ENCODE data around the gene DISC1. TPM values are rescaled to one million over a fixed set of nuclear protein-coding genes. Genes with fewer than 3 reads are reported as not detected.

DISC1 gene
- polyA plus RNA-seq, 1 donor from 2014 or later: 0.84 TPM

DNA sequence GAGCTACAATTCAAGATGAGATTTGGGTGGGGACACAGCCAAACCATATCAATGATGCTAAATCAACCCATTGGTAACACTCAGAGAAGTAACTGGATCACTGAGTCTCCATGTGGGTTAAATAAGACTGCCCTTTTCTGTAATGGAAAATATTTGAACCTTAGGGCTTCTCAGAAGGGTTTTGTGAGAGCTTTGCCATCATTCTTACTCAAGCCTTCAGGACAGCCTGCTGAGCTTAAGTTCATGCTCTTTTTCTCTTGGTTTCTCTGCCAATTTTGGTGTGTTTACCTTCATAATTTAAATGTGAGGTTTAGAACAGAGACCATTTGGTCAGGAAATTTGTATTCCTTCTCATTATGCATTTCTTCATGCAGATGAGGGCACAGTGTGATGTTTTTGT, 74.7 kb downstream of the DISC1 start:
- no peaks in the 10 kb centered on the region for H3K27me3 ChIP-seq (ENCODE audit: insufficient read depth, low read depth, low read length)
- no peaks in the 10 kb centered on the region for H3K36me3 ChIP-seq (ENCODE audit: insufficient read depth, low read length)
- H3K4me3 ChIP-seq (ENCODE audit: low read length): no peak overlapping the region
- H2AFZ ChIP-seq (ENCODE audit: low read depth, low read length): no peak overlapping the region
- no peaks in the 10 kb centered on the region for H3K79me2 ChIP-seq (replicated peaks; ENCODE audit: insufficient read depth, low read length)
- no peak overlapping the region for H3K27ac ChIP-seq (ENCODE audit: low read length)
- no peaks in the 10 kb centered on the region for H3F3A ChIP-seq (ENCODE audit: insufficient read depth, low read length, poor library complexity, severe bottlenecking)
- TF ChIP-seq EZH2 (IDR thresholded peaks at IDR 0.05; ENCODE audit: borderline replicate concordance, insufficient read depth, low read length, poor library complexity, severe bottlenecking) (no peak), EP300 (conservative IDR thresholded peaks at IDR 0.05; ENCODE audit: poor library complexity, severe bottlenecking) (no peak), RAD21 (conservative IDR thresholded peaks at IDR 0.05) (no peak), MXI1 (conservative IDR thresholded peaks at IDR 0.05; ENCODE audit: poor library complexity, severe bottlenecking) (no peak)
- TF ChIP-seq, protein P1, sequence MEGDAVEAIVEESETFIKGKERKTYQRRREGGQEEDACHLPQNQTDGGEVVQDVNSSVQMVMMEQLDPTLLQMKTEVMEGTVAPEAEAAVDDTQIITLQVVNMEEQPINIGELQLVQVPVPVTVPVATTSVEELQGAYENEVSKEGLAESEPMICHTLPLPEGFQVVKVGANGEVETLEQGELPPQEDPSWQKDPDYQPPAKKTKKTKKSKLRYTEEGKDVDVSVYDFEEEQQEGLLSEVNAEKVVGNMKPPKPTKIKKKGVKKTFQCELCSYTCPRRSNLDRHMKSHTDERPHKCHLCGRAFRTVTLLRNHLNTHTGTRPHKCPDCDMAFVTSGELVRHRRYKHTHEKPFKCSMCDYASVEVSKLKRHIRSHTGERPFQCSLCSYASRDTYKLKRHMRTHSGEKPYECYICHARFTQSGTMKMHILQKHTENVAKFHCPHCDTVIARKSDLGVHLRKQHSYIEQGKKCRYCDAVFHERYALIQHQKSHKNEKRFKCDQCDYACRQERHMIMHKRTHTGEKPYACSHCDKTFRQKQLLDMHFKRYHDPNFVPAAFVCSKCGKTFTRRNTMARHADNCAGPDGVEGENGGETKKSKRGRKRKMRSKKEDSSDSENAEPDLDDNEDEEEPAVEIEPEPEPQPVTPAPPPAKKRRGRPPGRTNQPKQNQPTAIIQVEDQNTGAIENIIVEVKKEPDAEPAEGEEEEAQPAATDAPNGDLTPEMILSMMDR (IDR thresholded peaks at IDR 0.05; ENCODE audit: poor library complexity, severe bottlenecking): no peak
- no peaks in the 10 kb centered on the region for H3K9me2 ChIP-seq (ENCODE audit: insufficient read depth, low read length)
- H3K4me2 ChIP-seq (ENCODE audit: low read length): no peak overlapping the region
- H4K20me1 ChIP-seq (ENCODE audit: insufficient read depth): no peaks in the 10 kb centered on the region
- H3K9ac ChIP-seq (ENCODE audit: low read length): no peak overlapping the region
- H3K9me3 ChIP-seq (ENCODE audit: low read length): no peaks in the 10 kb centered on the region

DNA sequence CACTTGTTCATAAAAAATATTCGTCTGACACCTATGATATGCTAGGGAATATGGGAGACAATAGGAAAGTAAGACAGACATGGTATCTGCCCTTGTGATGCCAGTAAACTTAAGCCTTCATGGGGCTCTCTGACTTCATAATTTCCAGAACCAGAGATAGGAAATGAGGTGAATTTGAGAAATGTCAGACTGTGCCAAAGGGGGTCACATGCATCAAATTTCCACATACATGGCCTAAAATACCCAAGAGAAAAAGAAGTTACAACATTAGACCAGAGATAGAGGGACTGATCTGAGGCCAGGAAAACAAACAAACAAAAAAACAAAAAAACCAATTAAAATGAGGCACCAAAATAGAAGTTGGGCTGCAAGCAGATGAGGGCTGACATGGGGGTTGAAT, 75.7 kb downstream of the DISC1 start:
- Histone ChIP-seq H3K36me3 (ENCODE audit: insufficient read depth, low read length) (no peaks in the 10 kb centered on the region), H3K9me2 (ENCODE audit: insufficient read depth, low read length) (no peaks in the 10 kb centered on the region), H3K4me3 (ENCODE audit: low read length) (no peak overlapping the region), H3K79me2 (replicated peaks; ENCODE audit: insufficient read depth, low read length) (no peaks in the 10 kb centered on the region), H2AFZ (ENCODE audit: low read depth, low read length) (no peak overlapping the region), H3K27ac (ENCODE audit: low read length) (no peak overlapping the region), H3K4me2 (ENCODE audit: low read length) (no peak overlapping the region), H3K27me3 (ENCODE audit: insufficient read depth, low read depth, low read length) (no peaks in the 10 kb centered on the region), H3F3A (ENCODE audit: insufficient read depth, low read length, poor library complexity, severe bottlenecking) (no peaks in the 10 kb centered on the region), H3K9ac (ENCODE audit: low read length) (no peak overlapping the region), H4K20me1 (ENCODE audit: insufficient read depth) (no peaks in the 10 kb centered on the region), H3K9me3 (ENCODE audit: low read length) (no peaks in the 10 kb centered on the region)
- TF ChIP-seq, protein P1 (IDR thresholded peaks at IDR 0.05; ENCODE audit: poor library complexity, severe bottlenecking): no peak
- no peak for TF ChIP-seq EZH2 (IDR thresholded peaks at IDR 0.05; ENCODE audit: borderline replicate concordance, insufficient read depth, low read length, poor library complexity, severe bottlenecking)

DNA sequence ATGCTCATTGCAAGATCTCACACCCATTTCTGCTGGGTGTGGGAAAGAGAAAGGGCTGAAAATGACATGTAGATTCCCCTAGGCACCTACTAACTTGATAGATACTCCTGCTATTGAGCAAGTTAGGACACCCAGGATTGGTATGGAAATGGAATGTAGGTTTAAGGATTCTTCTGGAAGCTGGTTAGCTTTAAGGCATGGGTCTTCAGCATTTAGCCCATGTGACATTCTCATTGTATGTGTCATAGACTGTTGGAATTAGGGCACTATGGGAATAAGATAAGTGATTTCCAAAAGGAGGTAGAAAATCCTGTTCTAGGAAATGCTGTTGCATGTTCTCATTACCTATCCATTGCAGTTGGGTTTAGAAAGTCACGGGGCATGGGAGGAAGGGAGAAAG, 76.2 kb downstream of the DISC1 start:
- Histone ChIP-seq H3K9ac (ENCODE audit: low read length) (no peak overlapping the region), H3K4me2 (ENCODE audit: low read length) (no peak overlapping the region), H4K20me1 (ENCODE audit: insufficient read depth) (no peaks in the 10 kb centered on the region)

More for the DNA sequence above, 76.2 kb downstream of the DISC1 start:
- H3K79me2 ChIP-seq (replicated peaks; ENCODE audit: insufficient read depth, low read length): no peaks in the 10 kb centered on the region
- H3K9me2 ChIP-seq (ENCODE audit: insufficient read depth, low read length): no peaks in the 10 kb centered on the region
- H3K36me3 ChIP-seq (ENCODE audit: insufficient read depth, low read length): no peaks in the 10 kb centered on the region
- no peaks in the 10 kb centered on the region for H3K27me3 ChIP-seq (ENCODE audit: insufficient read depth, low read depth, low read length)
- H3F3A ChIP-seq (ENCODE audit: insufficient read depth, low read length, poor library complexity, severe bottlenecking): no peaks in the 10 kb centered on the region
- no peak overlapping the region for H2AFZ ChIP-seq (ENCODE audit: low read depth, low read length)
- no peaks in the 10 kb centered on the region for H3K9me3 ChIP-seq (ENCODE audit: low read length)
- H3K4me3 ChIP-seq (ENCODE audit: low read length): no peak overlapping the region
- H3K27ac ChIP-seq (ENCODE audit: low read length): no peak overlapping the region
- TF ChIP-seq MXI1 (conservative IDR thresholded peaks at IDR 0.05; ENCODE audit: poor library complexity, severe bottlenecking) (no peak), SMC3 (conservative IDR thresholded peaks at IDR 0.05; ENCODE audit: poor library complexity) (no peak), RAD21 (conservative IDR thresholded peaks at IDR 0.05) (no peak), EP300 (conservative IDR thresholded peaks at IDR 0.05; ENCODE audit: poor library complexity, severe bottlenecking) (no peak), TAF1 (IDR thresholded peaks at IDR 0.05; ENCODE audit: low read depth) (no peak), POLR2AphosphoS5 (IDR thresholded peaks at IDR 0.05) (no peak), EZH2 (IDR thresholded peaks at IDR 0.05; ENCODE audit: borderline replicate concordance, insufficient read depth, low read length, poor library complexity, severe bottlenecking) (no peak)
- TF ChIP-seq, protein P2, sequence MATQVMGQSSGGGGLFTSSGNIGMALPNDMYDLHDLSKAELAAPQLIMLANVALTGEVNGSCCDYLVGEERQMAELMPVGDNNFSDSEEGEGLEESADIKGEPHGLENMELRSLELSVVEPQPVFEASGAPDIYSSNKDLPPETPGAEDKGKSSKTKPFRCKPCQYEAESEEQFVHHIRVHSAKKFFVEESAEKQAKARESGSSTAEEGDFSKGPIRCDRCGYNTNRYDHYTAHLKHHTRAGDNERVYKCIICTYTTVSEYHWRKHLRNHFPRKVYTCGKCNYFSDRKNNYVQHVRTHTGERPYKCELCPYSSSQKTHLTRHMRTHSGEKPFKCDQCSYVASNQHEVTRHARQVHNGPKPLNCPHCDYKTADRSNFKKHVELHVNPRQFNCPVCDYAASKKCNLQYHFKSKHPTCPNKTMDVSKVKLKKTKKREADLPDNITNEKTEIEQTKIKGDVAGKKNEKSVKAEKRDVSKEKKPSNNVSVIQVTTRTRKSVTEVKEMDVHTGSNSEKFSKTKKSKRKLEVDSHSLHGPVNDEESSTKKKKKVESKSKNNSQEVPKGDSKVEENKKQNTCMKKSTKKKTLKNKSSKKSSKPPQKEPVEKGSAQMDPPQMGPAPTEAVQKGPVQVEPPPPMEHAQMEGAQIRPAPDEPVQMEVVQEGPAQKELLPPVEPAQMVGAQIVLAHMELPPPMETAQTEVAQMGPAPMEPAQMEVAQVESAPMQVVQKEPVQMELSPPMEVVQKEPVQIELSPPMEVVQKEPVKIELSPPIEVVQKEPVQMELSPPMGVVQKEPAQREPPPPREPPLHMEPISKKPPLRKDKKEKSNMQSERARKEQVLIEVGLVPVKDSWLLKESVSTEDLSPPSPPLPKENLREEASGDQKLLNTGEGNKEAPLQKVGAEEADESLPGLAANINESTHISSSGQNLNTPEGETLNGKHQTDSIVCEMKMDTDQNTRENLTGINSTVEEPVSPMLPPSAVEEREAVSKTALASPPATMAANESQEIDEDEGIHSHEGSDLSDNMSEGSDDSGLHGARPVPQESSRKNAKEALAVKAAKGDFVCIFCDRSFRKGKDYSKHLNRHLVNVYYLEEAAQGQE (IDR thresholded peaks at IDR 0.05; ENCODE audit: borderline replicate concordance): no peak
- TF ChIP-seq, protein P1 (IDR thresholded peaks at IDR 0.05; ENCODE audit: poor library complexity, severe bottlenecking): no peak

Measured in neural cell (in vitro differentiated cells).